PC-9 (cell line): ENCODE results near the gene SELE. TPM values are rescaled to one million over a fixed set of nuclear protein-coding genes. Genes with fewer than 3 reads are reported as not detected.

ENCODE experiments used
- BruUV-seq: library from RNA; stranded (reverse); fragments of 400-500 nt; replicated peaks from 2 replicates; lab custom pipeline; 2021; lab: Mats Ljungman, UMichigan
- CTCF ChIA-PET: fragments of 300-600 bp; sonication (Branson Sonifier 250); formaldehyde crosslinking; loops from one replicate; lab custom pipeline; 2022; ENCODE audit warnings: antibody characterized with exemption; lab: Charles Lee
- POLR2A ChIA-PET: fragments of 300-600 bp; sonication (Branson Sonifier 250); formaldehyde crosslinking; loops from one replicate; lab custom pipeline; 2022; ENCODE audit warnings: antibody characterized with exemption; ENCODE audit not compliant: unreplicated experiment; lab: Charles Lee
- DNase-seq, 2 experiments: peaks; one replicate each; pipeline versions ENCODE4 v3.0.0 to v3.0.0-alpha.2; 2015 to 2022; ENCODE audit warnings: mixed read lengths in 1 of 2
- H2AFZ ChIP-seq: fragments of 200-600 bp; sonication (generic); 2 replicates; pipeline ENCODE4 v1.8.1; 2017; ENCODE audit warnings: antibody characterized with exemption
- H3F3A ChIP-seq: fragments of 200-600 bp; sonication (generic); 2 replicates; pipeline ENCODE4 v1.8.1; 2017; ENCODE audit warnings: antibody characterized with exemption, mild to moderate bottlenecking, low read depth; ENCODE audit not compliant: insufficient read depth
- H3K27ac ChIP-seq: fragments of 200-600 bp; sonication (generic); 2 replicates; pipeline ENCODE4 v1.6.1; 2016; ENCODE audit warnings: mixed run types
- H3K27me3 ChIP-seq: fragments of 200-600 bp; sonication (generic); 2 replicates; pipeline ENCODE4 v1.6.1; 2016; ENCODE audit warnings: low read depth, mixed run types; ENCODE audit not compliant: insufficient read depth
- H3K36me3 ChIP-seq: fragments of 200-600 bp; sonication (generic); 2 replicates; pipeline ENCODE4 v1.6.1; 2016; ENCODE audit warnings: low read depth, mixed run types
- H3K4me1 ChIP-seq: fragments of 200-600 bp; sonication (generic); replicated peaks from 2 replicates; pipeline ENCODE4 v1.6.1; 2016; ENCODE audit warnings: mixed run types; ENCODE audit not compliant: insufficient read depth
- H3K4me2 ChIP-seq: fragments of 200-600 bp; sonication (generic); 2 replicates; pipeline ENCODE4 v1.6.1; 2017; ENCODE audit warnings: mixed run types
- H3K4me3 ChIP-seq: fragments of 200-600 bp; sonication (generic); 2 replicates; pipeline ENCODE4 v1.6.1; 2016; ENCODE audit warnings: mixed run types
- H3K79me2 ChIP-seq: fragments of 200-600 bp; sonication (generic); 2 replicates; pipeline ENCODE4 v1.6.1; 2017; ENCODE audit warnings: low read depth, mixed run types
- H3K9me2 ChIP-seq: fragments of 200-600 bp; sonication (generic); 2 replicates; pipeline ENCODE4 v1.8.1; 2017; ENCODE audit warnings: mild to moderate bottlenecking; ENCODE audit not compliant: insufficient read depth
- H3K9me3 ChIP-seq: fragments of 200-600 bp; sonication (generic); 2 replicates; pipeline ENCODE4 v1.8.1; 2016; ENCODE audit warnings: low read depth; ENCODE audit not compliant: insufficient read depth
- H4K20me1 ChIP-seq: fragments of 200-600 bp; sonication (generic); 2 replicates; pipeline ENCODE4 v1.8.1; 2017; ENCODE audit not compliant: insufficient read depth
- CTCF ChIP-seq: fragments of 200-600 bp; sonication (generic); conservative IDR thresholded peaks from 2 replicates; pipeline ENCODE4 v1.6.1; 2017; ENCODE audit warnings: mixed run types, antibody characterized with exemption, mild to moderate bottlenecking, moderate library complexity
- EZH2 ChIP-seq: fragments of 200-600 bp; sonication (generic); IDR thresholded peaks from 2 replicates; pipeline ENCODE4 v1.8.0; 2017; ENCODE audit warnings: antibody characterized with exemption, low read depth
- intact Hi-C: fragments of 100-400 bp; cut with micrococcal nuclease; formaldehyde crosslinking; loops from one replicate; pipeline ENCODE4 v1.10.0; 2022; ENCODE audit not compliant: unreplicated experiment
- total RNA-seq: library from RNA; stranded (reverse); gene quantifications from 2 replicates; pipeline ENCODE4 v1.2.3, GENCODE V29; 2021

Gene SELE
- total RNA-seq, 1 experiment from 2014 or later, result not detected

GRCh38 chr1:169679692-169680091 lies 54.2 kb downstream of the SELE start:
- no peak overlapping the region for H3K4me2 ChIP-seq
- intact Hi-C loops, result no loop called here
- no peak for DNase-seq
- H3K4me3 ChIP-seq, result no peak overlapping the region
- no peaks in the 10 kb centered on the region for H3K79me2 ChIP-seq
- no peak overlapping the region for H3K27ac ChIP-seq
- H3K36me3 ChIP-seq, result no peaks in the 10 kb centered on the region
- TF ChIP-seq CTCF, result no peak
- no peak for TF ChIP-seq EZH2
- no peak overlapping the region for H2AFZ ChIP-seq
- ChIA-PET POLR2A (no interaction called here), CTCF (no interaction called here)
- peaks cover 20% of the 10 kb centered on the region for H3F3A ChIP-seq
- BruUV-seq, result no TSS peak
- H4K20me1 ChIP-seq, result no peaks in the 10 kb centered on the region
- no peaks in the 10 kb centered on the region for H3K27me3 ChIP-seq
- H3K9me2 ChIP-seq, result no peaks in the 10 kb centered on the region
- no peaks in the 10 kb centered on the region for H3K9me3 ChIP-seq
- H3K4me1 ChIP-seq, result peaks cover 56% of the 10 kb centered on the region

- no peak overlapping the region for H3K4me3 ChIP-seq
- H3K27ac ChIP-seq, result peak overlapping the region; percentile 79
- intact Hi-C loops, result loop anchor here (1.0 kb wide), 1 partner anchor 75 kb away; no protein-coding TSS in a partner anchor
- no peaks in the 10 kb centered on the region for H3K27me3 ChIP-seq
- ChIA-PET CTCF (no interaction called here), POLR2A (interaction anchor here (0.5 kb wide), 1 partner anchor 1944 kb away, joined by 12 read pairs; no protein-coding TSS in a partner anchor)
- no peaks in the 10 kb centered on the region for H3K9me3 ChIP-seq
- DNase-seq, result peak; percentile 60 to 93
- H4K20me1 ChIP-seq, result no peaks in the 10 kb centered on the region
- H3K4me1 ChIP-seq, result peaks cover 50% of the 10 kb centered on the region
- H3K9me2 ChIP-seq, result no peaks in the 10 kb centered on the region
- no peaks in the 10 kb centered on the region for H3K36me3 ChIP-seq
- H3K79me2 ChIP-seq, result no peaks in the 10 kb centered on the region
- H2AFZ ChIP-seq, result no peak overlapping the region
- peak overlapping the region; percentile 49 for H3K4me2 ChIP-seq
- peaks cover 20% of the 10 kb centered on the region for H3F3A ChIP-seq
- no TSS peak for BruUV-seq
- no peak for TF ChIP-seq CTCF
- no peak for TF ChIP-seq EZH2
Measured at GRCh38 chr1:169676001-169676400, 57.9 kb downstream of the SELE start.

Other genes with a start within 250 kb of the SELE start
- gene SLC19A2, start 248.1 kb downstream of the SELE start, total RNA-seq, result 3.9 and 4.9 TPM in 2 replicates
- not detected in 2 replicates for gene F5, start 147.6 kb downstream of the SELE start, total RNA-seq
- not detected in 2 replicates for gene SELP, start 104.0 kb downstream of the SELE start, total RNA-seq
- gene SELL, start 22.5 kb downstream of the SELE start, total RNA-seq, result 6.5 and 6.7 TPM in 2 replicates
- 7.5 and 11.4 TPM in 2 replicates for gene METTL18, start 60.8 kb upstream of the SELE start, total RNA-seq
- 7.5 and 7.8 TPM in 2 replicates for gene SCYL3, start 159.8 kb upstream of the SELE start, total RNA-seq